ENCODE results near the gene ABCD1.

GRCh38 chrX:153723351-153724251, 1.1 kb upstream of the ABCD1 start:
- TF ChIP-seq CTCF (conservative IDR thresholded peaks at IDR 0.05) (peak; percentile 45), ZFX (IDR thresholded peaks at IDR 0.05) (peak; percentile 35; the same call in 1 of the 2 replicates)
